AG04449 (cell line): Measurements from ENCODE around the gene RARRES1.

Experiments
- CTCF ChIA-PET: fragments of 350-600 bp; formaldehyde crosslinking; extraction: SDS; loops from one replicate; lab custom pipeline; 2021; ENCODE audit warnings: antibody characterized with exemption; lab: Yijun Ruan, JAX
- POLR2A ChIA-PET: fragments of 400-600, 350-600 bp; formaldehyde crosslinking; extraction: SDS; loops from one replicate; lab custom pipeline; 2020; ENCODE audit warnings: antibody characterized with exemption, inconsistent platforms; lab: Yijun Ruan, JAX
- DNase-seq: peaks from one replicate; pipeline ENCODE4 v3.0.0-alpha.2; 2010; ENCODE audit warnings: low read depth, low spot score
- H3K4me3 ChIP-seq: 2 replicates; pipeline ENCODE4 v1.5.1; 2011; ENCODE audit warnings: low read depth, mild to moderate bottlenecking, control low read depth, low read length
- TF ChIP-seq, protein P1 (sequence below): IDR thresholded peaks from one replicate; pipeline ENCODE4 v1.5.1; 2011; ENCODE audit warnings: mild to moderate bottlenecking, moderate library complexity, low read length, control low read depth, inconsistent platforms; ENCODE audit not compliant: insufficient read depth; ENCODE audit errors: missing control alignments

Gene RARRES1

DNA sequence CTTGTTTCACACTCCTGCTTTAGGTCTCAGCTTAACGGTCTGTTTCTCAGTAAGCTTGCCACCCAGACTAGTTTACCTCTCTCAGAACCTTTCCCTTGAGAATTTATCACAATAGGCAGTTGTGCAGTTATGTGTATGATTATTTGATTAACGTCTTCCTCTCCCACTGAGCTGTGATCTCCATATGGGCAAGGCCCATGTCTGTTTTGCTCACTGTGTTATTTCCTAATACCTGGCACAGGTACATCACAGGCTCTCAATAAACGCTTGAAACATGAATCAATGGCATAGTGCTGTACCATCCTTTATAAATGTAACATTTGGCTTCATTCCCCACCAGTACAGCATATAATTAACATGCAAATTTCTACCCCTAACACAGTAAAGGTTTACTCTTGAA is 29.1 kb upstream of the RARRES1 start:
- H3K4me3 ChIP-seq, result no peak overlapping the region
- TF ChIP-seq, protein P1, sequence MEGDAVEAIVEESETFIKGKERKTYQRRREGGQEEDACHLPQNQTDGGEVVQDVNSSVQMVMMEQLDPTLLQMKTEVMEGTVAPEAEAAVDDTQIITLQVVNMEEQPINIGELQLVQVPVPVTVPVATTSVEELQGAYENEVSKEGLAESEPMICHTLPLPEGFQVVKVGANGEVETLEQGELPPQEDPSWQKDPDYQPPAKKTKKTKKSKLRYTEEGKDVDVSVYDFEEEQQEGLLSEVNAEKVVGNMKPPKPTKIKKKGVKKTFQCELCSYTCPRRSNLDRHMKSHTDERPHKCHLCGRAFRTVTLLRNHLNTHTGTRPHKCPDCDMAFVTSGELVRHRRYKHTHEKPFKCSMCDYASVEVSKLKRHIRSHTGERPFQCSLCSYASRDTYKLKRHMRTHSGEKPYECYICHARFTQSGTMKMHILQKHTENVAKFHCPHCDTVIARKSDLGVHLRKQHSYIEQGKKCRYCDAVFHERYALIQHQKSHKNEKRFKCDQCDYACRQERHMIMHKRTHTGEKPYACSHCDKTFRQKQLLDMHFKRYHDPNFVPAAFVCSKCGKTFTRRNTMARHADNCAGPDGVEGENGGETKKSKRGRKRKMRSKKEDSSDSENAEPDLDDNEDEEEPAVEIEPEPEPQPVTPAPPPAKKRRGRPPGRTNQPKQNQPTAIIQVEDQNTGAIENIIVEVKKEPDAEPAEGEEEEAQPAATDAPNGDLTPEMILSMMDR, result no peak
- CTCF ChIA-PET, result interaction anchor here (1.2 to 10.8 kb wide), 5 partner anchors 9 to 102 kb away, joined by 3 to 65 read pairs (median 4); no protein-coding TSS in a partner anchor
- POLR2A ChIA-PET, result interaction anchor here (0.6 kb wide), 1 partner anchor 189 kb away, joined by 3 read pairs; no protein-coding TSS in a partner anchor
- DNase-seq, result no peak

DNA sequence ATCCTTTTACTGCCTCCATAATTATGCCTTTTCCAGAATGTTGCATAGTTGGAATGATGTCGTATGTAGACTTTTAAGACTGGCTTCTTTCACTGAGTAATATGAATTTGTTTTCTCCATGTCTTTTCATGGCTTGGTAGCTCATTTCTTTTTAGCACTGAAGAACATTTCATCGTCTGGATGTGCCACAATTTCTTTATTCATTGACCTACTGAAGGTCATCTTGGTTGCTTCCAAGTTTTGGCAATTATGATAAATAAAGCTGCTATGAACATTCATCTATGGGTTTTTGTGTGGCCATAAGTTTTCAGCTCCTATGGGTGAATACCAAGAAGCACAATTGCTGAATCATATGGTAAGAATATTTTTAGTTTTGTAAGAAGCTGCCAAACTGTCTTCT is 23.2 kb upstream of the RARRES1 start:
- DNase-seq, result no peak
- no peak overlapping the region for H3K4me3 ChIP-seq
- ChIA-PET CTCF (interaction anchor here (0.8 to 1.3 kb wide), 5 partner anchors 8 to 505 kb away, joined by 3 to 4 read pairs (median 3); no protein-coding TSS in a partner anchor), POLR2A (no interaction called here)
- TF ChIP-seq, protein P1, result no peak

DNA sequence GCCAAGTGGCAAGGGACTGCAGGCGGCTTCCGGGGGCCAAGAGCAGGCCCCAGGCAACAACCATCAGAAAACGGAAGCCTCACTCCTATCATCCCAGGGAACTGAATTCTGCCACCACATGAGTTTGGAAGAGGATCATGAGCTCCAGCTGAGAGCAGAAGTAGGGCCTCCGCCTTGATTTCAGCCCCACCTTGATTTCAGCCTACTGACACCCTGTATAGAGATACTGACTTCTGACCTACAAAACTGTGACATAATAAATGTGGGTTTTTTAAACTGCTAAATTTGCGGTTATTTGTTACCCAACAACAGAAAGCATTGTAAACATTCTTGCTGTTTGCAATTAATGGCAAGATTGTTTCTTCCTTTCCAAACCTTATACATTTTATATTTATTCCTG is 21.6 kb upstream of the RARRES1 start:
- H3K4me3 ChIP-seq, result no peak overlapping the region
- DNase-seq, result no peak
- TF ChIP-seq, protein P1, result no peak
- ChIA-PET POLR2A (no interaction called here), CTCF (no interaction called here)

DNA sequence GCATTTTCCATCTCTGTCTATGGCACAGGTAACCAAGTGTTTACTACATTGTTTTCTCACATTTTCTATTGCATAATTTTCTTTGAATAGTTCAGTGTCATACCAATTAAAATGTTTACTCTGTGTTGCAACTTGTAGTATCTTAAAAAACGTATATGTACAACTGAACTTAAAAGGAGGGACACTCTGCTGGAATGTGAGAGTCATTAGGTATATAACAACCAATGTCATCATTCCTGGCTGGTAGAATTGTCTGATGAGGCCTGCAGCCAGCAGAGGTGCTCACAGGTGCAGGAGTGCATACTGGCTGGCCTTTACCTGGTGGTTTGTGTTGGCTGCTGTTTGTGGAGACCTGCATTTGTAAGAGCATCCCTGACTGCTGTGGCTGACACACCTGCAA is 19.1 kb upstream of the RARRES1 start:
- no peak overlapping the region for H3K4me3 ChIP-seq
- POLR2A ChIA-PET, result no interaction called here
- CTCF ChIA-PET, result interaction anchor here (1.1 kb wide), 1 partner anchor 10 kb away, joined by 3 read pairs; no protein-coding TSS in a partner anchor
- DNase-seq, result no peak
- TF ChIP-seq, protein P1, result no peak

DNA sequence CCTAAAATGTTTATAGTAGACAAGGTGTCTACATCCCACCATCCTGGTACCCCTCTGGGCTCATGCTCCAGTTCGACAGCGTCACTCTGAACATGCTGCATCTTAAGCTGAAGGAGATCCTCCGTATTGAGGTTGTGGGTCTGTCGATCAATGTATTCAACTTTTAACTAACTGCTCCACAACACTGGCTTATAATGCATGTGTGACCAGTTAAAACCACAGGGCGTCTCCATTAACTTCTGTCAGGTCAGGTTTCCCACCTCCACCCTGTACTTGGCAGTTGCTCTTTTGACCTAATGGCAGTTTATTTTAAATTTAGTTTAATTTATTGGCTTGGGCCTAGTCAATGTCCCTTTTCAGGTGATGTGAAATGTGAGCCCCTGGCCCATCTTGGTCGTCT is 17.8 kb upstream of the RARRES1 start:
- H3K4me3 ChIP-seq, result no peak overlapping the region
- POLR2A ChIA-PET, result no interaction called here
- CTCF ChIA-PET, result interaction anchor here (1.4 to 1.8 kb wide), 2 partner anchors 9 to 23 kb away, joined by 3 to 7 read pairs; no protein-coding TSS in a partner anchor
- TF ChIP-seq, protein P1, result no peak
- DNase-seq, result no peak

DNA sequence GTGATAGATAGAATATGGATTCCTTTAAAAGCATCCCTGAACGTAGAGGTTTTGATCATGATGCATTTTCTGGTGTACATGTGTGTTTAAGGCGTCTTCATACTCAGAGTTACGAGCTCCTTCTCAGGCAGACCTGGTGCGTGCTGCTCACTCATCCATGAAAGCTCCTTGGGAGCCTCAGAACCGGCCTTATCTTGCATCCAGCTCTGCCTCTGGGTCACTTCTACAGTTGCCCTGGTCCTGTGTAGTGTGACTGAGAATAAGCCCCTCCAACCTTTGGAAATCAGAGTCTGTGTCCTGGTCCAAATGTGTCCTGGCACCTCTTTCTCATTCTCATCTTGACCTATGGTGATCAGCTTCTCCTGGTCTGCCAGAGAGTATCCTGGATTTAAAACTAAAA is 17.3 kb upstream of the RARRES1 start:
- ChIA-PET CTCF (interaction anchor here (1.4 to 1.8 kb wide), 2 partner anchors 8 to 22 kb away, joined by 3 to 7 read pairs; no protein-coding TSS in a partner anchor), POLR2A (no interaction called here)
- TF ChIP-seq, protein P1, result no peak
- H3K4me3 ChIP-seq, result no peak overlapping the region
- DNase-seq, result no peak
